BLaER1 treated with 17β-estradiol and CSF1 and Interleukin-3, amounts not matched to agents 10 nM and 100 nM (cell line): ENCODE data around the gene OTUB1.
A peak's percentile ranks its signal among the peaks of the same experiment; 100 is the strongest.

Experiments
- H3K27ac ChIP-seq, 11 experiments: shearing (Covaris generic); formaldehyde crosslinking; 2 replicates each; pipeline ENCODE4 v1.8.1; 2022
- H3K27me3 ChIP-seq, 11 experiments: shearing (Covaris generic); formaldehyde crosslinking; 2 replicates each; pipeline ENCODE4 v1.8.1; 2022
- H3K36me3 ChIP-seq, 11 experiments: shearing (Covaris generic); formaldehyde crosslinking; 2 replicates each; pipeline ENCODE4 v1.8.1; 2022
- H3K4me1 ChIP-seq, 10 experiments: shearing (Covaris generic); formaldehyde crosslinking; 2 replicates each; pipeline ENCODE4 v1.8.1; 2022
- H3K4me2 ChIP-seq, 11 experiments: shearing (Covaris generic); formaldehyde crosslinking; 2 replicates each; pipeline ENCODE4 v1.8.1; 2022
- H3K4me3 ChIP-seq, 10 experiments: shearing (Covaris generic); formaldehyde crosslinking; 2 replicates each; pipeline ENCODE4 v1.8.1; 2022
- H3K9ac ChIP-seq, 11 experiments: shearing (Covaris generic); formaldehyde crosslinking; 2 replicates each; pipeline ENCODE4 v1.8.1; 2022
- H3K9me3 ChIP-seq, 11 experiments: shearing (Covaris generic); formaldehyde crosslinking; replicated peaks in 1 of 11; 2 replicates each; pipeline ENCODE4 v1.8.1; 2022
- H4K20me1 ChIP-seq, 11 experiments: shearing (Covaris generic); formaldehyde crosslinking; 2 replicates each; pipeline ENCODE4 v1.8.1; 2022
- Cebpa-rat ChIP-seq, 11 experiments: shearing (Covaris generic); IDR thresholded peaks; 2 replicates each; pipeline ENCODE4 v1.8.1; 2022

Gene OTUB1

GRCh38 chr11:63999349-64000025, 13.2 kb downstream of the OTUB1 start:
- Histone ChIP-seq H3K27ac (no peak overlapping the region), H3K9me3 (no peaks in the 10 kb centered on the region), H4K20me1 (peaks cover 57 to 100% (median 97%) of the 10 kb centered on the region in 11 experiments), H3K36me3 (peaks cover 38 to 47% (median 43%) of the 10 kb centered on the region in 11 experiments), H3K4me3 (peak overlapping the region in 9 of 10 experiments; percentile 25 to 64 (median 42); a peak in 15 of 20 replicates), H3K9ac (peak overlapping the region in 8 of 11 experiments; percentile 33 to 63 (median 51); a peak in 13 of 22 replicates), H3K27me3 (peaks cover 0 to 30% (median 12%) of the 10 kb centered on the region in 11 experiments; a peak in 16 of 22 replicates), H3K4me2 (peak overlapping the region; percentile 77 to 97 (median 92)), H3K4me1 (peaks cover 60 to 90% (median 85%) of the 10 kb centered on the region in 10 experiments)
- no peak for TF ChIP-seq Cebpa-rat (IDR thresholded peaks at IDR 0.05)

- H3K9ac ChIP-seq: peak overlapping the region; percentile 6 to 63 (median 47); a peak in 17 of 22 replicates
- H3K27ac ChIP-seq: 0 out of 22 replicates have a peak overlapping the region, but pooled peaks of 2 of the 11 experiments have one; percentile 4 to 34
- H3K4me2 ChIP-seq: peak overlapping the region; percentile 77 to 97 (median 92)
- H3K36me3 ChIP-seq: peaks cover 31 to 40% (median 36%) of the 10 kb centered on the region in 11 experiments
- TF ChIP-seq Cebpa-rat (IDR thresholded peaks at IDR 0.05): no peak
- H3K4me1 ChIP-seq: peaks cover 55 to 88% (median 79%) of the 10 kb centered on the region in 10 experiments
- H4K20me1 ChIP-seq: peaks cover 50 to 95% (median 93%) of the 10 kb centered on the region in 11 experiments
- peak overlapping the region; percentile 25 to 64 (median 42); a peak in 19 of 20 replicates for H3K4me3 ChIP-seq
- H3K9me3 ChIP-seq: no peaks in the 10 kb centered on the region
- peaks cover 0 to 30% (median 12%) of the 10 kb centered on the region in 11 experiments; a peak in 16 of 22 replicates for H3K27me3 ChIP-seq
These were observed 13.9 kb downstream of the OTUB1 start for GRCh38 chr11:64000026-64000739.

GRCh38 chr11:64000740-64001483, 14.7 kb downstream of the OTUB1 start:
- Histone ChIP-seq H3K4me2 (peak overlapping the region; percentile 77 to 97 (median 92)), H3K27me3 (peaks cover 1 to 35% (median 16%) of the 10 kb centered on the region in 11 experiments; a peak in 19 of 22 replicates), H3K9ac (peak overlapping the region; percentile 6 to 63 (median 45); a peak in 11 of 22 replicates), H3K4me3 (peak overlapping the region; percentile 25 to 64 (median 42); a peak in 16 of 20 replicates), H3K36me3 (peaks cover 24 to 32% (median 29%) of the 10 kb centered on the region in 11 experiments), H4K20me1 (peaks cover 44 to 95% (median 86%) of the 10 kb centered on the region in 11 experiments), H3K9me3 (no peaks in the 10 kb centered on the region), H3K4me1 (peaks cover 55 to 83% (median 75%) of the 10 kb centered on the region in 10 experiments), H3K27ac (peak overlapping the region in 2 of 11 experiments; percentile 4 to 34; a peak in 2 of 22 replicates)
- no peak for TF ChIP-seq Cebpa-rat (IDR thresholded peaks at IDR 0.05)

GRCh38 chr11:64001484-64002420, 15.5 kb downstream of the OTUB1 start:
- peak overlapping the region in 3 of 11 experiments; percentile 25 to 55 (median 46); a peak in 5 of 22 replicates for H3K27ac ChIP-seq
- H3K4me3 ChIP-seq: peak overlapping the region in 2 of 10 experiments; percentile 28 to 38; a peak in 2 of 20 replicates
- H3K9me3 ChIP-seq: no peaks in the 10 kb centered on the region
- H4K20me1 ChIP-seq: peaks cover 35 to 95% (median 79%) of the 10 kb centered on the region in 11 experiments; a peak in 21 of 22 replicates
- peak overlapping the region in 8 of 11 experiments; percentile 1 to 56 (median 41); a peak in 12 of 22 replicates for H3K9ac ChIP-seq
- H3K36me3 ChIP-seq: peaks cover 16 to 24% (median 20%) of the 10 kb centered on the region in 11 experiments
- TF ChIP-seq Cebpa-rat (IDR thresholded peaks at IDR 0.05): no peak
- H3K4me2 ChIP-seq: peak overlapping the region; percentile 77 to 97 (median 92)
- H3K4me1 ChIP-seq: peaks cover 55 to 79% (median 73%) of the 10 kb centered on the region in 10 experiments
- H3K27me3 ChIP-seq: peaks cover 9 to 44% (median 24%) of the 10 kb centered on the region in 11 experiments

GRCh38 chr11:64003807-64004589, 17.8 kb downstream of the OTUB1 start:
- Histone ChIP-seq H3K4me2 (peak overlapping the region in 8 of 11 experiments; percentile 4 to 95 (median 36); a peak in 12 of 22 replicates), H3K27me3 (peaks cover 32 to 65% (median 45%) of the 10 kb centered on the region in 11 experiments), H3K4me1 (peaks cover 47 to 69% (median 63%) of the 10 kb centered on the region in 10 experiments), H3K27ac (peak overlapping the region in 1 of 11 experiments; percentile 24; a peak in 1 of 22 replicates), H3K9me3 (no peaks in the 10 kb centered on the region), H4K20me1 (peaks cover 13 to 95% (median 73%) of the 10 kb centered on the region in 11 experiments; a peak in 21 of 22 replicates), H3K4me3 (no peak overlapping the region), H3K9ac (no peak overlapping the region), H3K36me3 (peaks cover 0 to 2% (median 0%) of the 10 kb centered on the region in 11 experiments; a peak in 1 of 22 replicates)
- TF ChIP-seq Cebpa-rat (IDR thresholded peaks at IDR 0.05): no peak

GRCh38 chr11:64004590-64004984, 18.3 kb downstream of the OTUB1 start:
- no peaks in the 10 kb centered on the region for H3K9me3 ChIP-seq
- no peak overlapping the region for H3K27ac ChIP-seq
- peaks cover 34 to 66% (median 47%) of the 10 kb centered on the region in 11 experiments for H3K27me3 ChIP-seq
- peaks cover 41 to 63% (median 58%) of the 10 kb centered on the region in 10 experiments for H3K4me1 ChIP-seq
- no peaks in the 10 kb centered on the region for H3K36me3 ChIP-seq
- H3K4me2 ChIP-seq: peak overlapping the region in 5 of 11 experiments; percentile 4 to 95 (median 43); a peak in 2 of 22 replicates
- peaks cover 7 to 95% (median 67%) of the 10 kb centered on the region in 11 experiments; a peak in 21 of 22 replicates for H4K20me1 ChIP-seq
- no peak for TF ChIP-seq Cebpa-rat (IDR thresholded peaks at IDR 0.05)
- H3K4me3 ChIP-seq: no peak overlapping the region
- no peak overlapping the region for H3K9ac ChIP-seq
